Mammary epithelial cell (primary cell): ENCODE measurements around the gene ATAD5.

Source experiments
- CTCF ChIP-seq, 2 donors: IDR thresholded peaks in 1 of 2; conservative IDR thresholded peaks in 1 of 2; 2 replicates each; pipeline ENCODE4 v1.5.1; 2011 to 2012; ENCODE audit warnings: inconsistent platforms in 2 of 2, low read length in 2 of 2, mild to moderate bottlenecking in 2 of 2, control low read depth in 1 of 2, low read depth in 1 of 2; ENCODE audit not compliant: insufficient read depth in 1 of 2; ENCODE audit errors: extremely low read depth in 1 of 2
- EZH2 ChIP-seq: IDR thresholded peaks from 2 replicates; pipeline ENCODE4 v1.6.1; 2012; ENCODE audit warnings: low read length, inconsistent platforms, borderline replicate concordance

- TF ChIP-seq CTCF (conservative IDR thresholded peaks at IDR 0.05 in 1 of 2, IDR thresholded peaks at IDR 0.05 in 1 of 2; ENCODE audit: extremely low read depth in 1 of 2, insufficient read depth in 1 of 2, low read depth in 1 of 2, low read length in 2 of 2), result no peak
- TF ChIP-seq EZH2, result no peak
Observed at GRCh38 chr17:30801671-30802070, 30.1 kb upstream of the ATAD5 start.
